GM23248 (cell line): ENCODE results near the gene SLC9A6.

ENCODE experiments used
- EZH2 ChIP-seq: fragments of 200-600 bp; sonication (generic); IDR thresholded peaks from 2 replicates; pipeline ENCODE4 v1.6.1; 2018; ENCODE audit warnings: antibody characterized with exemption, mild to moderate bottlenecking; ENCODE audit not compliant: insufficient read depth, poor library complexity, severe bottlenecking
- EZH2phosphoT487 ChIP-seq: fragments of 200-600 bp; sonication (generic); IDR thresholded peaks from 2 replicates; pipeline ENCODE4 v1.6.1; 2018; ENCODE audit warnings: antibody characterized with exemption, moderate library complexity, mild to moderate bottlenecking, low read depth; ENCODE audit not compliant: insufficient read depth

- TF ChIP-seq EZH2phosphoT487 (no peak), EZH2 (no peak)
Observed at GRCh38 chrX:136021160-136021559, 35.9 kb downstream of the SLC9A6 start.
